ENCODE data around the gene PAFAH1B1. TPM values are rescaled to one million over a fixed set of nuclear protein-coding genes. Genes with fewer than 3 reads are reported as not detected.

The PAFAH1B1 gene
- total RNA-seq, 4 donors from 2014 or later = 99.2 to 106 (median 105) TPM

DNA sequence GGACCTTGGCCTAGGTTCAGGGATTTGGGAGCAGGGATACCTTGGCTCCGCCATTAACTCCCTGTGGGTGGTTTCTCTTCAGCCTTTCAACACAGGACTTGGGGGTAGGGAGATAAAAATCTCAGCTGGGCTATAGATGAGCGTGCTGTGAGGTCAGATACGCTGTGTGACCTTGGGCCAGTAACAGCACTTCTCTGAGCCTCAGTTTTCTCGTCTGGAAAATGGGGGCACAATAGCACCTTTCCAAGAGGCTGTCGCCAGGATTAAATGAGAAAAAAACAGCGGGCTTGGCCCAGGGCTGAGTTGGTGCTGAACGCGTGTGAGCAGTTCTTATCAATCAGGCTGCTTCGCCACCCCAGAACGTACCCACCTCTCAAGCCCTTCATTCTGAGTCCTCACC lies 138.4 kb downstream of the PAFAH1B1 start:
- in situ Hi-C loops (cut with MboI; ENCODE audit: low sequenced_read_pairs in 4 of 4) = no loop called here
- no peak for ATAC-seq
- Histone ChIP-seq H3K4me1 (no peaks in the 10 kb centered on the region), H3K9me3 (no peaks in the 10 kb centered on the region), H3K27me3 (peaks cover 4 to 16% (median 5%) of the 10 kb centered on the region in 3 donors), H3K4me3 (no peak overlapping the region), H3K36me3 (no peaks in the 10 kb centered on the region), H3K27ac (no peak overlapping the region)
- TF ChIP-seq, protein P1, sequence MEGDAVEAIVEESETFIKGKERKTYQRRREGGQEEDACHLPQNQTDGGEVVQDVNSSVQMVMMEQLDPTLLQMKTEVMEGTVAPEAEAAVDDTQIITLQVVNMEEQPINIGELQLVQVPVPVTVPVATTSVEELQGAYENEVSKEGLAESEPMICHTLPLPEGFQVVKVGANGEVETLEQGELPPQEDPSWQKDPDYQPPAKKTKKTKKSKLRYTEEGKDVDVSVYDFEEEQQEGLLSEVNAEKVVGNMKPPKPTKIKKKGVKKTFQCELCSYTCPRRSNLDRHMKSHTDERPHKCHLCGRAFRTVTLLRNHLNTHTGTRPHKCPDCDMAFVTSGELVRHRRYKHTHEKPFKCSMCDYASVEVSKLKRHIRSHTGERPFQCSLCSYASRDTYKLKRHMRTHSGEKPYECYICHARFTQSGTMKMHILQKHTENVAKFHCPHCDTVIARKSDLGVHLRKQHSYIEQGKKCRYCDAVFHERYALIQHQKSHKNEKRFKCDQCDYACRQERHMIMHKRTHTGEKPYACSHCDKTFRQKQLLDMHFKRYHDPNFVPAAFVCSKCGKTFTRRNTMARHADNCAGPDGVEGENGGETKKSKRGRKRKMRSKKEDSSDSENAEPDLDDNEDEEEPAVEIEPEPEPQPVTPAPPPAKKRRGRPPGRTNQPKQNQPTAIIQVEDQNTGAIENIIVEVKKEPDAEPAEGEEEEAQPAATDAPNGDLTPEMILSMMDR (IDR thresholded peaks at IDR 0.05 in 4 of 5, conservative IDR thresholded peaks at IDR 0.05 in 1 of 5) = no peak
- no peak for TF ChIP-seq POLR2A (IDR thresholded peaks at IDR 0.05)
- intact Hi-C loops (cut with DNase I; ENCODE audit: low total_unique reads) = no loop called here
- no peak for DNase-seq

DNA sequence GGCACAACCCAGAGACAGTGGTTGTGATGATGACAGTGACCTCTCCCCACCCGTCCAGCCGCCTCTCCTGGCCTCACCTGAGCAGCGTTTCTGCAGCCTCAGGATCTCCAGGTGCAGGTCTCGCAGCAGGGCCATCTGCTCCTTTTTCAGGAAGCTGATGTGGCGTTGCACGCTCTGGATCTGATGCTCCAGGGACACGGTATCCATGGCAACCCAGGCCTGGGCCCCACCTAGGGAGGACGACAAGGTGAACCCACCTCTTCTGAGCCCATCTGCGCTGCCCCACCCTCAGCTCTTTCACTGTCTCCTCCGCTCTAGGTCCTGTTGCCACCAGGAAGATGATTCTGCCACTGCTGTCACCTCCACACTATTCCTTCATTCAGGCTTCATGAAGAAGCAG lies 141.5 kb downstream of the PAFAH1B1 start:
- TF ChIP-seq, protein P1 (IDR thresholded peaks at IDR 0.05 in 4 of 5, conservative IDR thresholded peaks at IDR 0.05 in 1 of 5) = no peak
- TF ChIP-seq POLR2A (IDR thresholded peaks at IDR 0.05) = no peak
- Histone ChIP-seq H3K4me1 (no peaks in the 10 kb centered on the region), H3K9me3 (no peaks in the 10 kb centered on the region), H3K36me3 (no peaks in the 10 kb centered on the region), H3K27ac (no peak overlapping the region), H3K4me3 (no peak overlapping the region), H3K27me3 (peaks cover 0 to 7% (median 5%) of the 10 kb centered on the region in 3 donors)
- intact Hi-C loops (cut with DNase I; ENCODE audit: low total_unique reads) = no loop called here
- in situ Hi-C loops (cut with MboI; ENCODE audit: low sequenced_read_pairs in 4 of 4) = no loop called here
- ATAC-seq = no peak
- no peak for DNase-seq

Small RNA genes within 50 kb of the gene (microRNA-seq; reads per million reads assigned to microRNA genes)
- 0 reads per million in 2 donors for gene MIR6776 (ENCODE audit: borderline replicate concordance in 2 of 2)

Other genes starting within 250 kb of the PAFAH1B1 start
- gene MNT, start 192.6 kb upstream of the PAFAH1B1 start, total RNA-seq = 1 to 10 TPM; 2.9 to 5.4 (median 4.2) TPM
- 10 to 100 TPM; 18.2 to 59.7 (median 25.4) TPM for gene METTL16, start 81.8 kb upstream of the PAFAH1B1 start, total RNA-seq
- 100 to 1,000 TPM; 104 to 286 (median 211) TPM for gene CLUH, start 118.1 kb downstream of the PAFAH1B1 start, total RNA-seq
- not detected for gene CCDC92B, start 156.0 kb downstream of the PAFAH1B1 start, total RNA-seq
- 1 to 10 TPM in 3 of 4 donors, under 1 TPM in 1; 0.85 to 2.4 (median 1.5) TPM for gene RAP1GAP2, start 202.8 kb downstream of the PAFAH1B1 start, total RNA-seq